IMR-90 (cell line): ENCODE data around the gene SCARB1. TPM values are rescaled to one million over a fixed set of nuclear protein-coding genes. Genes with fewer than 3 reads are reported as not detected.

Experiments used
- ATAC-seq: fragments of 200-7000 bp; cut with Tn5 transposase; 2 replicates; pipeline ENCODE4 v1.9.1; 2020; ENCODE audit warnings: low read depth, mild to moderate bottlenecking, moderate library complexity
- BruUV-seq: library from RNA; stranded (reverse); fragments of 400-500 nt; replicated peaks from 2 replicates; lab custom pipeline; 2021; lab: Mats Ljungman, UMichigan
- CTCF ChIA-PET: fragments of 300-600 bp; formaldehyde crosslinking; extraction: SDS; loops from one replicate; lab custom pipeline; 2021; ENCODE audit warnings: antibody characterized with exemption; lab: Yijun Ruan, JAX
- POLR2A ChIA-PET: fragments of 300-600 bp; sonication (Branson Sonifier 250); formaldehyde crosslinking; loops from one replicate; lab custom pipeline; 2022; ENCODE audit warnings: antibody characterized with exemption; ENCODE audit not compliant: unreplicated experiment; lab: Charles Lee
- DNase-seq: peaks from one replicate; pipeline ENCODE4 v3.0.0; 2013
- H2AFZ ChIP-seq: replicated peaks from 2 replicates; pipeline ENCODE3; 2013; ENCODE audit warnings: low read length, mild to moderate bottlenecking; ENCODE audit not compliant: poor library complexity
- H2AK5ac ChIP-seq: 2 replicates; pipeline ENCODE4 v1.6.1; 2013; ENCODE audit warnings: low read depth, low read length, inconsistent platforms
- H2AK9ac ChIP-seq: replicated peaks from 2 replicates; pipeline ENCODE3; 2013; ENCODE audit warnings: mild to moderate bottlenecking, low read depth, low read length, moderate library complexity; ENCODE audit not compliant: poor library complexity
- H2BK120ac ChIP-seq: 2 replicates; pipeline ENCODE4 v1.6.1; 2013; ENCODE audit warnings: low read depth, low read length, inconsistent platforms
- H2BK15ac ChIP-seq: 3 replicates; pipeline ENCODE4 v1.6.1; 2013; ENCODE audit warnings: low read depth, low read length, inconsistent platforms
- H2BK20ac ChIP-seq: 2 replicates; pipeline ENCODE4 v1.6.1; 2013; ENCODE audit warnings: low read depth, mild to moderate bottlenecking, inconsistent platforms, low read length, moderate library complexity
- H2BK5ac ChIP-seq: 2 replicates; pipeline ENCODE4 v1.6.1; 2013; ENCODE audit warnings: mild to moderate bottlenecking, low read depth, low read length, inconsistent platforms; ENCODE audit not compliant: poor library complexity, severe bottlenecking
- H3K14ac ChIP-seq: replicated peaks from 2 replicates; pipeline ENCODE4 v1.6.1; 2013; ENCODE audit warnings: low read depth, low read length, inconsistent platforms
- H3K18ac ChIP-seq: 2 replicates; pipeline ENCODE4 v1.6.1; 2013; ENCODE audit warnings: low read depth, low read length, control low read depth
- H3K23ac ChIP-seq: 2 replicates; pipeline ENCODE4 v1.6.1; 2013; ENCODE audit warnings: low read depth, low read length, inconsistent platforms
- H3K27ac ChIP-seq: 2 replicates; pipeline ENCODE4 v1.5.1; 2013; ENCODE audit warnings: mild to moderate bottlenecking, control low read depth, low read length; ENCODE audit not compliant: insufficient read depth
- H3K27me3 ChIP-seq: 2 replicates; pipeline ENCODE4 v1.6.1; 2013; ENCODE audit warnings: low read length; ENCODE audit not compliant: control insufficient read depth, insufficient read depth
- H3K36me3 ChIP-seq: 2 replicates; pipeline ENCODE4 v1.6.1; 2013; ENCODE audit warnings: low read length, mixed read lengths; ENCODE audit not compliant: control insufficient read depth, insufficient read depth
- H3K4ac ChIP-seq: 2 replicates; pipeline ENCODE4 v1.6.1; 2013; ENCODE audit warnings: low read depth, low read length, inconsistent platforms
- H3K4me1 ChIP-seq: 2 replicates; pipeline ENCODE4 v1.6.1; 2013; ENCODE audit warnings: low read length, mixed read lengths; ENCODE audit not compliant: control insufficient read depth, insufficient read depth
- H3K4me2 ChIP-seq: 2 replicates; pipeline ENCODE4 v1.6.1; 2013; ENCODE audit warnings: low read depth, mild to moderate bottlenecking, control low read depth, low read length, moderate library complexity
- H3K4me3 ChIP-seq: 2 replicates; pipeline ENCODE4 v1.5.1; 2013; ENCODE audit warnings: low read depth, mild to moderate bottlenecking, control low read depth, low read length, moderate library complexity; ENCODE audit not compliant: insufficient read depth
- H3K56ac ChIP-seq: 2 replicates; pipeline ENCODE4 v1.6.1; 2013; ENCODE audit warnings: low read length, inconsistent platforms; ENCODE audit not compliant: insufficient read depth; ENCODE audit errors: extremely low read depth
- H3K79me1 ChIP-seq, 2 experiments: 2 replicates each; pipeline ENCODE4 v1.6.1; 2013; ENCODE audit warnings: low read length in 2 of 2, inconsistent platforms in 1 of 2, low read depth in 1 of 2
- H3K9ac ChIP-seq: 2 replicates; pipeline ENCODE4 v1.6.1; 2013; ENCODE audit warnings: low read depth, low read length, control low read depth
- H3K9me1 ChIP-seq: 2 replicates; pipeline ENCODE4 v1.6.1; 2013; ENCODE audit warnings: low read length, inconsistent platforms; ENCODE audit not compliant: insufficient read depth
- H3K9me3 ChIP-seq: 2 replicates; pipeline ENCODE4 v1.6.1; 2013; ENCODE audit warnings: low read length; ENCODE audit not compliant: control insufficient read depth, insufficient read depth
- H4K20me1 ChIP-seq: 2 replicates; pipeline ENCODE4 v1.6.1; 2013; ENCODE audit warnings: low read length, inconsistent platforms; ENCODE audit not compliant: insufficient read depth
- H4K5ac ChIP-seq: 2 replicates; pipeline ENCODE4 v1.6.1; 2013; ENCODE audit warnings: mild to moderate bottlenecking, low read depth, low read length, control low read depth
- H4K8ac ChIP-seq, 2 experiments: 2 replicates each; pipeline ENCODE4 v1.6.1; 2013; ENCODE audit warnings: low read depth in 2 of 2, low read length in 2 of 2, control low read depth in 1 of 2, inconsistent platforms in 1 of 2
- H4K91ac ChIP-seq: 2 replicates; pipeline ENCODE4 v1.6.1; 2013; ENCODE audit warnings: low read depth, low read length, inconsistent platforms; ENCODE audit not compliant: insufficient read depth
- BHLHE40 ChIP-seq: fragments of 150-350 bp; IDR thresholded peaks from 2 replicates; pipeline ENCODE4 v1.6.1; 2016; ENCODE audit warnings: mild to moderate bottlenecking, low read depth, low read length
- CEBPB ChIP-seq: IDR thresholded peaks from 2 replicates; pipeline ENCODE4 v1.6.1; 2012; ENCODE audit warnings: low read depth, low read length, improper control_type of control experiment
- CHD1 ChIP-seq: IDR thresholded peaks from 2 replicates; pipeline ENCODE4 v1.6.1; 2012; ENCODE audit warnings: low read depth, low read length, improper control_type of control experiment
- CTCF ChIP-seq: conservative IDR thresholded peaks from 2 replicates; pipeline ENCODE4 v1.5.1; 2012; ENCODE audit warnings: mild to moderate bottlenecking, low read depth, low read length, improper control_type of control experiment
- ELK1 ChIP-seq: fragments of 150-350 bp; IDR thresholded peaks from 2 replicates; pipeline ENCODE4 v1.6.1; 2016; ENCODE audit warnings: low read depth, mild to moderate bottlenecking, low read length, moderate library complexity, borderline replicate concordance
- FOS ChIP-seq: fragments of 150-350 bp; IDR thresholded peaks from 2 replicates; pipeline ENCODE4 v1.6.1; 2016; ENCODE audit warnings: low read depth, low read length
- MAFK ChIP-seq: IDR thresholded peaks from 2 replicates; pipeline ENCODE4 v1.6.1; 2012; ENCODE audit warnings: low read depth, low read length, improper control_type of control experiment
- MAZ ChIP-seq: IDR thresholded peaks from 2 replicates; pipeline ENCODE4 v1.6.1; 2012; ENCODE audit warnings: low read depth, mild to moderate bottlenecking, low read length, improper control_type of control experiment, moderate library complexity, borderline replicate concordance
- MXI1 ChIP-seq: IDR thresholded peaks from 2 replicates; pipeline ENCODE4 v1.6.1; 2012; ENCODE audit warnings: low read depth, mild to moderate bottlenecking, low read length, moderate library complexity, borderline replicate concordance
- NFE2L2 ChIP-seq: fragments of 150-350 bp; IDR thresholded peaks from 2 replicates; pipeline ENCODE4 v1.6.1; 2016; ENCODE audit warnings: low read depth, mild to moderate bottlenecking, low read length
- POLR2A ChIP-seq: IDR thresholded peaks from 2 replicates; pipeline ENCODE4 v1.6.1; 2012; ENCODE audit warnings: mild to moderate bottlenecking, low read depth, low read length
- RAD21 ChIP-seq: IDR thresholded peaks from 2 replicates; pipeline ENCODE4 v1.6.1; 2012; ENCODE audit warnings: low read length, improper control_type of control experiment
- RCOR1 ChIP-seq: IDR thresholded peaks from 2 replicates; pipeline ENCODE4 v1.6.1; 2012; ENCODE audit warnings: mild to moderate bottlenecking, low read length, improper control_type of control experiment; ENCODE audit not compliant: insufficient replicate concordance
- RFX5 ChIP-seq: IDR thresholded peaks from 2 replicates; pipeline ENCODE4 v1.8.0; 2012; ENCODE audit warnings: low read depth, mild to moderate bottlenecking, low read length, moderate library complexity
- SMC3 ChIP-seq: fragments of 150-350 bp; IDR thresholded peaks from 2 replicates; pipeline ENCODE4 v1.6.1; 2016; ENCODE audit warnings: low read depth, mild to moderate bottlenecking, antibody characterized with exemption, low read length, moderate library complexity
- USF2 ChIP-seq: fragments of 150-350 bp; IDR thresholded peaks from 2 replicates; pipeline ENCODE4 v1.6.1; 2017; ENCODE audit warnings: mild to moderate bottlenecking, antibody characterized with exemption, low read length, low read depth
- WGBS, 2 experiments: methylation state at CpG; one replicate each; pipeline versions ENCODE4 v1.1.5 to v1.1.7; 2013; ENCODE audit warnings: missing lambda C conversion rate in 2 of 2; ENCODE audit not compliant: insufficient read length in 1 of 2; ENCODE audit errors: extremely low coverage in 2 of 2; 5-methylcytosine and 5-hydroxymethylcytosine counted together
- dilution Hi-C: fragments of 300-500 bp; cut with HindIII; formaldehyde crosslinking; loops from one replicate; pipeline ENCODE4 v1.14.3; 2018; ENCODE audit warnings: low sequenced_read_pairs; ENCODE audit not compliant: unreplicated experiment
- in situ Hi-C: fragments of 300-500 bp; cut with MboI; formaldehyde crosslinking; loops from 3 replicates; pipeline ENCODE4 v1.14.3; 2019; ENCODE audit warnings: low sequenced_read_pairs, inconsistent platforms, mixed read lengths
- intact Hi-C: fragments of 100-400 bp; cut with micrococcal nuclease; formaldehyde crosslinking; loops from 2 replicates; pipeline ENCODE4 v1.10.0; 2022
- polyA plus RNA-seq, 3 experiments: library from polyadenylated mRNA; depleted of rRNA; stranded (reverse); fragments of >200 nt; gene quantifications; 2 replicates each; pipeline ENCODE4 v1.2.3, GENCODE V29; 2012; ENCODE audit warnings: low replicate concordance in 1 of 3
- total RNA-seq: library from RNA; depleted of rRNA; stranded (reverse); fragments of >200 nt; gene quantifications from 2 replicates; pipeline ENCODE4 v1.2.3, GENCODE V29; 2012

SCARB1 gene
- total and polyA plus RNA-seq, 2 of the 4 experiments (the other 2 are of a cell fraction): 3.0 to 24.8 TPM

- peak overlapping the region; percentile 84 for H3K4ac ChIP-seq
- CTCF ChIA-PET: interaction anchor here (0.7 kb wide), 1 partner anchor 36 kb away, joined by 3 read pairs; no protein-coding TSS in a partner anchor
- TF ChIP-seq USF2 (no peak), MAZ (no peak), CHD1 (no peak), CTCF (no peak), POLR2A (no peak), RAD21 (no peak), SMC3 (no peak), MXI1 (no peak), CEBPB (no peak), MAFK (no peak), BHLHE40 (no peak), ELK1 (no peak), RFX5 (no peak), FOS (no peak), RCOR1 (no peak), NFE2L2 (no peak)
- peak overlapping the region; percentile 77; the same call in 1 of the 2 replicates for H3K27ac ChIP-seq
- H3K27me3 ChIP-seq: no peaks in the 10 kb centered on the region
- H3K23ac ChIP-seq: no peak overlapping the region
- dilution Hi-C loops: loop anchor here (10.0 kb wide), 1 partner anchor 46 kb away; no protein-coding TSS in a partner anchor
- no peak overlapping the region for H4K5ac ChIP-seq
- peak overlapping the region; percentile 48 for H2BK5ac ChIP-seq
- no peak overlapping the region for H4K91ac ChIP-seq
- POLR2A ChIA-PET: no interaction called here
- peak overlapping the region; percentile 62; the same call in 1 of the 2 replicates for H2BK20ac ChIP-seq
- DNase-seq (peak; percentile 73), ATAC-seq (peak; percentile 82)
- no peaks in the 10 kb centered on the region for H3K79me1 ChIP-seq
- no peak overlapping the region; the same call in 1 of the 2 replicates for H2AK5ac ChIP-seq
- H3K4me2 ChIP-seq: no peak overlapping the region
- no peaks in the 10 kb centered on the region for H4K20me1 ChIP-seq
- H3K4me3 ChIP-seq: no peak overlapping the region
- 0% methylated on average over 1 of the region's 3 CpGs; no CpG with 5 or more reads in 1 of the 2 experiments for WGBS, 2 experiments
- BruUV-seq: no TSS peak
- no peak overlapping the region for H3K18ac ChIP-seq
- intact Hi-C loops: no loop called here
- H2AFZ ChIP-seq: no peak overlapping the region
- peaks cover 19% of the 10 kb centered on the region for H3K4me1 ChIP-seq
- H4K8ac ChIP-seq: no peak overlapping the region; a peak in 1 of 4 replicates
- no peak overlapping the region for H3K9ac ChIP-seq
- peak overlapping the region; percentile 47; the same call in 1 of the 3 replicates for H2BK15ac ChIP-seq
- peaks cover 3% of the 10 kb centered on the region for H3K9me3 ChIP-seq
- peaks cover 8% of the 10 kb centered on the region for H3K9me1 ChIP-seq
- H3K14ac ChIP-seq: peak overlapping the region; percentile 61; the same call in 1 of the 2 replicates
- H3K36me3 ChIP-seq: no peaks in the 10 kb centered on the region
- no peak overlapping the region for H3K56ac ChIP-seq
- no peak overlapping the region for H2AK9ac ChIP-seq
- H2BK120ac ChIP-seq: peak overlapping the region; percentile 43; the same call in 1 of the 2 replicates
- in situ Hi-C loops: no loop called here
Measured at GRCh38 chr12:124730455-124730932, 133.2 kb downstream of the SCARB1 start.
